Measurements from ENCODE around the gene HAGH. TPM values are rescaled to one million over a fixed set of nuclear protein-coding genes. Genes with fewer than 3 reads are reported as not detected.

Gene HAGH
- total RNA-seq, 1 donor from 2014 or later: 57.0 TPM

- DNase-seq (ENCODE audit: extremely low spot score, unreplicated experiment): no peak
- H3K27ac Mint-ChIP-seq (ENCODE audit: unreplicated experiment): no peak overlapping the region
- H3K27me3 Mint-ChIP-seq (ENCODE audit: unreplicated experiment): no peaks in the 10 kb centered on the region
- no peaks in the 10 kb centered on the region for H3K4me1 Mint-ChIP-seq (ENCODE audit: unreplicated experiment)
- no peaks in the 10 kb centered on the region for H3K9me3 Mint-ChIP-seq (ENCODE audit: unreplicated experiment)
- H3K36me3 Mint-ChIP-seq (ENCODE audit: unreplicated experiment): peaks cover 17% of the 10 kb centered on the region
- H3K4me3 Mint-ChIP-seq (ENCODE audit: unreplicated experiment): no peak overlapping the region
- no peak for TF ChIP-seq CTCF (IDR thresholded peaks at IDR 0.05)
Observed at GRCh38 chr16:1758923-1759322, 67.7 kb downstream of the HAGH start.

- Mint-ChIP-seq H3K27ac (ENCODE audit: unreplicated experiment) (no peak overlapping the region), H3K4me3 (ENCODE audit: unreplicated experiment) (no peak overlapping the region), H3K36me3 (ENCODE audit: unreplicated experiment) (peaks cover 17% of the 10 kb centered on the region), H3K9me3 (ENCODE audit: unreplicated experiment) (no peaks in the 10 kb centered on the region), H3K4me1 (ENCODE audit: unreplicated experiment) (no peaks in the 10 kb centered on the region), H3K27me3 (ENCODE audit: unreplicated experiment) (no peaks in the 10 kb centered on the region)
- TF ChIP-seq CTCF (IDR thresholded peaks at IDR 0.05): no peak
- DNase-seq (ENCODE audit: extremely low spot score, unreplicated experiment): no peak
Observed at GRCh38 chr16:1757714-1758461, 68.7 kb downstream of the HAGH start.

Other genes with a start within 250 kb of the HAGH start
- 36.4 and 38.2 TPM in 2 replicates for gene IFT140, start 214.8 kb downstream of the HAGH start, total RNA-seq
- 29.4 and 30.1 TPM in 2 replicates for gene CRAMP1, start 214.5 kb downstream of the HAGH start, total RNA-seq
- gene JPT2, start 148.5 kb downstream of the HAGH start, total RNA-seq: 53.6 and 55.1 TPM in 2 replicates
- 89.7 and 105 TPM in 2 replicates for gene MAPK8IP3, start 120.6 kb downstream of the HAGH start, total RNA-seq
- gene NME3, start 55.3 kb downstream of the HAGH start, total RNA-seq: 45.8 and 48.8 TPM in 2 replicates
- gene EME2, start 54.0 kb downstream of the HAGH start, total RNA-seq: 21.5 and 22.4 TPM in 2 replicates
- gene MRPS34, start 53.7 kb downstream of the HAGH start, total RNA-seq: 70.9 and 73.9 TPM in 2 replicates
- 52.8 and 53.4 TPM in 2 replicates for gene SPSB3, start 44.3 kb downstream of the HAGH start, total RNA-seq
- gene NUBP2, start 43.9 kb downstream of the HAGH start, total RNA-seq: 55.5 and 56.3 TPM in 2 replicates
- 0.34 and 0.43 TPM in 2 replicates for gene IGFALS, start 33.1 kb downstream of the HAGH start, total RNA-seq
- 25.9 and 29.5 TPM in 2 replicates for gene FAHD1, start 381 bp upstream of the HAGH start, total RNA-seq
- 0.63 and 1.2 TPM in 2 replicates for gene MEIOB, start 45.3 kb upstream of the HAGH start, total RNA-seq
- not detected in 2 replicates for gene HS3ST6, start 91.6 kb upstream of the HAGH start, total RNA-seq
- gene MSRB1, start 116.4 kb upstream of the HAGH start, total RNA-seq: 17.1 and 21.0 TPM in 2 replicates
- gene RPL3L, start 127.9 kb upstream of the HAGH start, total RNA-seq: 1.2 TPM in 1 of 2 replicates, not detected in the other
- 126 TPM in 2 replicates for gene NDUFB10, start 132.7 kb upstream of the HAGH start, total RNA-seq
- 2,261 and 2,286 TPM in 2 replicates for gene RPS2, start 138.0 kb upstream of the HAGH start, total RNA-seq
- 0.46 TPM in 1 of 2 replicates, not detected in the other for gene RNF151, start 140.0 kb upstream of the HAGH start, total RNA-seq
- 29.9 and 32.0 TPM in 2 replicates for gene TBL3, start 145.2 kb upstream of the HAGH start, total RNA-seq
- gene NOXO1, start 154.6 kb upstream of the HAGH start, total RNA-seq: 0.54 and 0.91 TPM in 2 replicates
- 21.2 and 24.7 TPM in 2 replicates for gene GFER, start 157.4 kb upstream of the HAGH start, total RNA-seq
- 0.57 and 0.91 TPM in 2 replicates for gene SYNGR3, start 163.1 kb upstream of the HAGH start, total RNA-seq
- 45.4 and 46.9 TPM in 2 replicates for gene ZNF598, start 183.0 kb upstream of the HAGH start, total RNA-seq
- gene NPW, start 193.0 kb upstream of the HAGH start, total RNA-seq: 4.1 and 4.4 TPM in 2 replicates
- gene NHERF2, start 200.1 kb upstream of the HAGH start, total RNA-seq: 143 and 146 TPM in 2 replicates
- 22.2 and 24.3 TPM in 2 replicates for gene NTHL1, start 221.0 kb upstream of the HAGH start, total RNA-seq
- 183 and 194 TPM in 2 replicates for gene TSC2, start 221.2 kb upstream of the HAGH start, total RNA-seq